ENCODE results near the gene PVR.

- TF ChIP-seq EP300 (conservative IDR thresholded peaks at IDR 0.05; ENCODE audit: poor library complexity, severe bottlenecking) (no peak), CTCF (IDR thresholded peaks at IDR 0.05; ENCODE audit: poor library complexity, severe bottlenecking) (no peak), POLR2AphosphoS5 (IDR thresholded peaks at IDR 0.05) (no peak)
Observed at GRCh38 chr19:44608391-44608821, 35.3 kb upstream of the PVR start.

Data from neural cell (in vitro differentiated cells).